Kidney glomerular epithelial cell (primary cell): ENCODE data around the gene NPR1.
"Not testable (repeated sequence)": the region's sequence is repeated elsewhere in the genome, so short reads cannot be mapped to it uniquely, and the experiment has no call there.

Experiments
- DNase-seq: peaks from one replicate; lab custom pipeline; 2025; lab: John Stamatoyannopoulos, UW

NPR1 gene

GRCh38 chr1:153649863-153650235, 28.6 kb upstream of the NPR1 start:
- no peak for DNase-seq

- DNase-seq = no peak
These were observed 26.7 kb upstream of the NPR1 start for GRCh38 chr1:153651771-153652170.

- DNase-seq = peak; percentile 53
These were observed 25.5 kb upstream of the NPR1 start for GRCh38 chr1:153652805-153653500.

GRCh38 chr1:153655333-153655732, 23.2 kb upstream of the NPR1 start:
- DNase-seq = no peak

- peak; percentile 84 for DNase-seq
These were observed 19.9 kb upstream of the NPR1 start, which contains the start of gene SNAPIN for GRCh38 chr1:153658400-153659174. SNAPIN (plus strand) TSS chr1:153658703; CDS start chr1:153658744, 41 bp downstream.

- DNase-seq = no peak
These were observed 19.3 kb upstream of the NPR1 start for GRCh38 chr1:153659175-153659534.

GRCh38 chr1:153659656-153660055, 18.8 kb upstream of the NPR1 start:
- no peak for DNase-seq

- no peak for DNase-seq
These were observed 17.3 kb upstream of the NPR1 start for GRCh38 chr1:153661111-153661708.

- no peak for DNase-seq
These were observed 16.2 kb upstream of the NPR1 start for GRCh38 chr1:153662269-153662668.

- DNase-seq = no peak
These were observed 15.3 kb upstream of the NPR1 start for GRCh38 chr1:153663211-153663610.

- no peak for DNase-seq
These were observed 11.0 kb upstream of the NPR1 start for GRCh38 chr1:153667439-153667838.

- DNase-seq = not testable (repeated sequence)
These were observed 9.8 kb upstream of the NPR1 start for GRCh38 chr1:153668672-153669071.

- DNase-seq = no peak
These were observed 8.9 kb upstream of the NPR1 start for GRCh38 chr1:153669606-153670005.

- no peak for DNase-seq
These were observed 8.1 kb upstream of the NPR1 start for GRCh38 chr1:153670257-153670858.

- peak; percentile 98 for DNase-seq
These were observed 7.4 kb upstream of the NPR1 start, which contains the start of gene ILF2 for GRCh38 chr1:153670859-153671627. ILF2 (minus strand) TSS chr1:153670993; CDS start chr1:153670922, 71 bp downstream.

GRCh38 chr1:153671628-153672353, 6.7 kb upstream of the NPR1 start:
- peak; percentile 84 for DNase-seq

GRCh38 chr1:153673511-153673910, 5.0 kb upstream of the NPR1 start:
- DNase-seq = no peak

GRCh38 chr1:153677718-153678518, 570 bp upstream of the NPR1 start:
- peak; percentile 33 for DNase-seq

GRCh38 chr1:153679337-153680119, 1.0 kb downstream of the NPR1 start:
- no peak for DNase-seq

GRCh38 chr1:153680120-153680403, 1.6 kb downstream of the NPR1 start:
- DNase-seq = no peak
